Trophoblast cell (in vitro differentiated cells and primary cell): ENCODE results near the gene NHERF2.

Experiments used
- DNase-seq, 2 donors: peaks; one replicate each; pipeline ENCODE4 v3.0.0-alpha.2; 2016
- H2AFZ ChIP-seq: 2 replicates; pipeline ENCODE4 v1.6.1; 2013; ENCODE audit warnings: low read length, moderate library complexity, mild to moderate bottlenecking; ENCODE audit not compliant: insufficient read depth, poor library complexity
- H2AK5ac ChIP-seq: 2 replicates; pipeline ENCODE4 v1.6.1; 2013; ENCODE audit warnings: mild to moderate bottlenecking, low read length
- H2BK120ac ChIP-seq: 2 replicates; pipeline ENCODE4 v1.6.1; 2013; ENCODE audit warnings: low read length, mild to moderate bottlenecking, moderate library complexity; ENCODE audit not compliant: insufficient read depth, poor library complexity
- H2BK12ac ChIP-seq: 2 replicates; pipeline ENCODE4 v1.6.1; 2013; ENCODE audit warnings: mild to moderate bottlenecking, low read length, moderate library complexity
- H2BK5ac ChIP-seq: 2 replicates; pipeline ENCODE4 v1.6.1; 2013; ENCODE audit warnings: low read length, low read depth, moderate library complexity, mild to moderate bottlenecking; ENCODE audit not compliant: poor library complexity
- H3K14ac ChIP-seq: 2 replicates; pipeline ENCODE4 v1.6.1; 2013; ENCODE audit warnings: mild to moderate bottlenecking, low read length
- H3K18ac ChIP-seq: 2 replicates; pipeline ENCODE4 v1.6.1; 2013; ENCODE audit warnings: mild to moderate bottlenecking, low read length
- H3K23ac ChIP-seq: 2 replicates; pipeline ENCODE4 v1.6.1; 2013; ENCODE audit warnings: low read length
- H3K27ac ChIP-seq: 2 replicates; pipeline ENCODE4 v1.5.1; 2013; ENCODE audit warnings: low read depth, mild to moderate bottlenecking, inconsistent platforms, low read length, moderate library complexity
- H3K27me3 ChIP-seq: 2 replicates; pipeline ENCODE4 v1.6.1; 2013; ENCODE audit warnings: inconsistent platforms, mild to moderate bottlenecking, low read length, moderate library complexity; ENCODE audit not compliant: insufficient read depth
- H3K36me3 ChIP-seq, 2 experiments: 1 replicate in 1 of 2; 2 replicates in 1 of 2; pipeline ENCODE4 v1.6.1; 2013; ENCODE audit warnings: low read length in 2 of 2, mild to moderate bottlenecking in 2 of 2, moderate library complexity in 1 of 2; ENCODE audit not compliant: insufficient read depth in 2 of 2, control insufficient read depth in 1 of 2
- H3K4ac ChIP-seq: 2 replicates; pipeline ENCODE4 v1.6.1; 2013; ENCODE audit warnings: low read depth, mild to moderate bottlenecking, low read length, moderate library complexity
- H3K4me1 ChIP-seq, 2 experiments: 1 replicate in 1 of 2; 2 replicates in 1 of 2; pipeline ENCODE4 v1.6.1; 2013; ENCODE audit warnings: low read length in 2 of 2, mild to moderate bottlenecking in 2 of 2, moderate library complexity in 1 of 2; ENCODE audit not compliant: insufficient read depth in 2 of 2, control insufficient read depth in 1 of 2
- H3K4me2 ChIP-seq: 2 replicates; pipeline ENCODE4 v1.6.1; 2013; ENCODE audit warnings: inconsistent platforms, mild to moderate bottlenecking, low read length, moderate library complexity
- H3K4me3 ChIP-seq: 2 replicates; pipeline ENCODE4 v1.5.1; 2013; ENCODE audit warnings: mild to moderate bottlenecking, low read depth, low read length, inconsistent platforms
- H3K79me1 ChIP-seq: one replicate; pipeline ENCODE4 v1.6.1; 2013; ENCODE audit warnings: low read length
- H3K79me2 ChIP-seq: 2 replicates; pipeline ENCODE4 v1.6.1; 2013; ENCODE audit warnings: low read length, mild to moderate bottlenecking; ENCODE audit not compliant: control insufficient read depth, insufficient read depth, poor library complexity
- H3K9ac ChIP-seq: 2 replicates; pipeline ENCODE4 v1.6.1; 2013; ENCODE audit warnings: mild to moderate bottlenecking, low read length
- H3K9me3 ChIP-seq: 2 replicates; pipeline ENCODE4 v1.6.1; 2013; ENCODE audit warnings: low read depth, mild to moderate bottlenecking, control low read depth, inconsistent platforms, low read length; ENCODE audit not compliant: insufficient read depth
- H4K12ac ChIP-seq: 2 replicates; pipeline ENCODE4 v1.6.1; 2013; ENCODE audit warnings: low read depth, mild to moderate bottlenecking, low read length, moderate library complexity
- H4K8ac ChIP-seq: 2 replicates; pipeline ENCODE4 v1.6.1; 2013; ENCODE audit warnings: low read depth, mild to moderate bottlenecking, low read length, moderate library complexity
- H4K91ac ChIP-seq: one replicate; pipeline ENCODE4 v1.6.1; 2013; ENCODE audit warnings: low read depth, mild to moderate bottlenecking, low read length, moderate library complexity
- WGBS: extraction: QIAGEN DNeasy Blood & Tissue Kit; methylation state at CpG from one replicate; pipeline ENCODE4 v1.1.7; 2013; ENCODE audit warnings: missing lambda C conversion rate; ENCODE audit not compliant: insufficient read length, insufficient coverage; ENCODE audit errors: extremely low coverage; 5-methylcytosine and 5-hydroxymethylcytosine counted together

The NHERF2 gene

GRCh38 chr16:2056077-2056476 lies 29.4 kb downstream of the NHERF2 start:
- H2BK5ac ChIP-seq, result no peak overlapping the region
- no peak overlapping the region for H3K4ac ChIP-seq
- H3K18ac ChIP-seq, result no peak overlapping the region
- no peaks in the 10 kb centered on the region for H3K79me1 ChIP-seq
- H4K91ac ChIP-seq, result no peak overlapping the region
- no peaks in the 10 kb centered on the region for H3K4me1 ChIP-seq
- H3K79me2 ChIP-seq, result no peaks in the 10 kb centered on the region
- H3K14ac ChIP-seq, result no peak overlapping the region
- H3K27ac ChIP-seq, result no peak overlapping the region
- H3K23ac ChIP-seq, result no peak overlapping the region
- H3K4me2 ChIP-seq, result no peak overlapping the region
- no peak overlapping the region for H2BK12ac ChIP-seq
- peaks cover 72 to 76% of the 10 kb centered on the region in 2 experiments for H3K36me3 ChIP-seq
- H2BK120ac ChIP-seq, result no peak overlapping the region
- H3K4me3 ChIP-seq, result no peak overlapping the region
- H3K27me3 ChIP-seq, result no peaks in the 10 kb centered on the region
- DNase-seq, result no peak
- no CpG with 5 or more reads among the region's 15 CpGs for WGBS
- no peak overlapping the region for H4K12ac ChIP-seq
- H2AFZ ChIP-seq, result no peak overlapping the region
- H3K9me3 ChIP-seq, result peaks cover 6% of the 10 kb centered on the region
- H2AK5ac ChIP-seq, result no peak overlapping the region
- no peak overlapping the region for H4K8ac ChIP-seq
- H3K9ac ChIP-seq, result no peak overlapping the region

GRCh38 chr16:2056681-2057407 lies 30.1 kb downstream of the NHERF2 start:
- no peak overlapping the region for H2AK5ac ChIP-seq
- H3K79me1 ChIP-seq, result no peaks in the 10 kb centered on the region
- no peak overlapping the region for H4K91ac ChIP-seq
- no peak overlapping the region for H3K23ac ChIP-seq
- no peak overlapping the region for H3K27ac ChIP-seq
- WGBS, result no CpG with 5 or more reads among the region's 19 CpGs
- H4K8ac ChIP-seq, result no peak overlapping the region
- H3K14ac ChIP-seq, result no peak overlapping the region
- no peak overlapping the region for H3K4me2 ChIP-seq
- no peak overlapping the region for H3K4ac ChIP-seq
- no peaks in the 10 kb centered on the region for H3K4me1 ChIP-seq
- H3K27me3 ChIP-seq, result no peaks in the 10 kb centered on the region
- H2BK5ac ChIP-seq, result no peak overlapping the region
- H3K36me3 ChIP-seq, result peaks cover 70 to 75% of the 10 kb centered on the region in 2 experiments
- H3K18ac ChIP-seq, result no peak overlapping the region
- H3K9ac ChIP-seq, result no peak overlapping the region
- H4K12ac ChIP-seq, result no peak overlapping the region
- H3K4me3 ChIP-seq, result no peak overlapping the region
- H3K79me2 ChIP-seq, result no peaks in the 10 kb centered on the region
- no peak for DNase-seq
- H2AFZ ChIP-seq, result no peak overlapping the region
- no peak overlapping the region for H2BK12ac ChIP-seq
- H2BK120ac ChIP-seq, result no peak overlapping the region
- H3K9me3 ChIP-seq, result peaks cover 6% of the 10 kb centered on the region

GRCh38 chr16:2057438-2057837 lies 30.7 kb downstream of the NHERF2 start:
- no peaks in the 10 kb centered on the region for H3K79me1 ChIP-seq
- H3K4ac ChIP-seq, result no peak overlapping the region
- no peak overlapping the region for H3K9ac ChIP-seq
- H3K4me1 ChIP-seq, result no peaks in the 10 kb centered on the region
- H3K9me3 ChIP-seq, result peaks cover 6% of the 10 kb centered on the region
- no peak overlapping the region for H3K23ac ChIP-seq
- WGBS, result no CpG with 5 or more reads among the region's 10 CpGs
- no peak overlapping the region for H2BK5ac ChIP-seq
- H4K12ac ChIP-seq, result no peak overlapping the region
- H4K91ac ChIP-seq, result no peak overlapping the region
- no peak overlapping the region for H4K8ac ChIP-seq
- H3K27ac ChIP-seq, result no peak overlapping the region
- no peak for DNase-seq
- no peak overlapping the region for H2AK5ac ChIP-seq
- H3K14ac ChIP-seq, result no peak overlapping the region
- H2BK12ac ChIP-seq, result no peak overlapping the region
- H3K18ac ChIP-seq, result no peak overlapping the region
- no peak overlapping the region for H2AFZ ChIP-seq
- no peaks in the 10 kb centered on the region for H3K79me2 ChIP-seq
- no peaks in the 10 kb centered on the region for H3K27me3 ChIP-seq
- H3K4me2 ChIP-seq, result no peak overlapping the region
- H3K36me3 ChIP-seq, result peaks cover 71 to 75% of the 10 kb centered on the region in 2 experiments
- no peak overlapping the region for H2BK120ac ChIP-seq
- H3K4me3 ChIP-seq, result no peak overlapping the region

GRCh38 chr16:2058420-2058819 lies 31.7 kb downstream of the NHERF2 start:
- no peak overlapping the region for H2BK5ac ChIP-seq

More at GRCh38 chr16:2058420-2058819, 31.7 kb downstream of the NHERF2 start:
- no peak overlapping the region for H3K18ac ChIP-seq
- no peak overlapping the region for H3K4ac ChIP-seq
- H2BK12ac ChIP-seq, result no peak overlapping the region
- WGBS, result no CpG with 5 or more reads among the region's 13 CpGs
- no peak overlapping the region for H2AK5ac ChIP-seq
- peaks cover 71 to 75% of the 10 kb centered on the region in 2 experiments for H3K36me3 ChIP-seq
- no peak overlapping the region for H3K14ac ChIP-seq
- H4K8ac ChIP-seq, result no peak overlapping the region
- no peak overlapping the region for H2AFZ ChIP-seq
- H3K4me1 ChIP-seq, result no peaks in the 10 kb centered on the region
- no peak overlapping the region for H4K91ac ChIP-seq
- H3K79me1 ChIP-seq, result no peaks in the 10 kb centered on the region
- no peak overlapping the region for H3K4me3 ChIP-seq
- no peaks in the 10 kb centered on the region for H3K79me2 ChIP-seq
- no peak overlapping the region for H4K12ac ChIP-seq
- no peak overlapping the region for H2BK120ac ChIP-seq
- H3K9me3 ChIP-seq, result peaks cover 6% of the 10 kb centered on the region
- H3K27ac ChIP-seq, result no peak overlapping the region
- no peak overlapping the region for H3K23ac ChIP-seq
- H3K9ac ChIP-seq, result no peak overlapping the region
- H3K4me2 ChIP-seq, result no peak overlapping the region
- DNase-seq, result no peak
- H3K27me3 ChIP-seq, result no peaks in the 10 kb centered on the region
